Smooth muscle cell of the brain vasculature (primary cell): ENCODE measurements around the gene TBC1D3B.
"Not testable (repeated sequence)": the region's sequence is repeated elsewhere in the genome, so short reads cannot be mapped to it uniquely, and the experiment has no call there.

Experiments used
- DNase-seq: peaks from one replicate; pipeline ENCODE4 v3.0.0-alpha.2; 2012; ENCODE audit warnings: low read depth, low spot score

Gene TBC1D3B

DNA sequence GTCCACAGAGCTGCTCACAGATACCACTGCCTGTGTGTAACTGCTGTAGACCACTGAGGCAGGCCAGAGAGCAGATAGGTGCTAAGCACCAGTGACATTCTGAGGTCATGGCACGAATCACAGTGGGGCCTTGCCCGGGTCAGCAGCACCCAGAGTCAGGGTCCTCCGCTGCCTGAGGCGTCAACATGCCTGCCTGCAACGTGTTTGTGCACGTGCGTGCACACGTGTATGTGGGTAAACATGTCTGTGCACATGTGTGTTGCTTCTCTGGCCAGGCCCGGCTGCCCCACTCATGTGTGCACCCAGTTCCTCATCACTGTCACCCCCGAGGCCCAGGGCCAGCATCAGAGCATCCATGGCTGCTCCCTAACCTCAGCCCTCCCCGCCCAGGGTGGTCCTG lies at the start of gene TBC1D3B:
TSS of gene TBC1D3B (minus strand) at position 101 of the 400 bp plus-strand sequence. CDS start 1,586 bp downstream, outside the sequence.
- not testable (repeated sequence) for DNase-seq

GRCh38 chr17:36222967-36223366 lies 46.5 kb upstream of the TBC1D3B start:
- not testable (repeated sequence) for DNase-seq

DNA sequence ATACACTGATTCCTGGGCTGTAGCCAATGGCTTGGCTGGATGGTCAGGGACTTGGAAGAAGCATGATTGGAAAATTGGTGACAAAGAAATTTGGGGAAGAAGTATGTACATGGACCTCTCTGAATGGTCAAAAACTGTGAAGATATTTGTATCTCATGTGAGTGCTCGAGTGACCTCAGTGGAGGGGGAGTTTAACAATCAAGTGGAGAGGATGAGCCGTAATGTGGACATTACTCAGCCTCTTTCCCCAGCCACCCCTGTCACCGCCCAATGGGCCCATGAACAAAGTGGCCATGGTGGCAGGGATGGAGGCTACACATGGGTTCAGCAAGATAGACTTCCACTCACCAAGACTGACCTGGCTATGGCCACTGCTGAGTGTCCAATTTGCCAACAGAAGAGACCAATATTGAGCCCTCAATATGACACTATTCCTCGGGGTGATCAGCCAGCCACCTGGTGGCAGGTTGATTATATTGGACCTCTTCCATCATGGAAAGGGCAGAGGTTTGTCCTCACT lies 45.2 kb upstream of the TBC1D3B start:
- not testable (repeated sequence) for DNase-seq

GRCh38 chr17:36220737-36221580 lies 44.5 kb upstream of the TBC1D3B start:
- DNase-seq = not testable (repeated sequence)

- not testable (repeated sequence) for DNase-seq
Observed at GRCh38 chr17:36219556-36219955, 43.1 kb upstream of the TBC1D3B start.

DNA sequence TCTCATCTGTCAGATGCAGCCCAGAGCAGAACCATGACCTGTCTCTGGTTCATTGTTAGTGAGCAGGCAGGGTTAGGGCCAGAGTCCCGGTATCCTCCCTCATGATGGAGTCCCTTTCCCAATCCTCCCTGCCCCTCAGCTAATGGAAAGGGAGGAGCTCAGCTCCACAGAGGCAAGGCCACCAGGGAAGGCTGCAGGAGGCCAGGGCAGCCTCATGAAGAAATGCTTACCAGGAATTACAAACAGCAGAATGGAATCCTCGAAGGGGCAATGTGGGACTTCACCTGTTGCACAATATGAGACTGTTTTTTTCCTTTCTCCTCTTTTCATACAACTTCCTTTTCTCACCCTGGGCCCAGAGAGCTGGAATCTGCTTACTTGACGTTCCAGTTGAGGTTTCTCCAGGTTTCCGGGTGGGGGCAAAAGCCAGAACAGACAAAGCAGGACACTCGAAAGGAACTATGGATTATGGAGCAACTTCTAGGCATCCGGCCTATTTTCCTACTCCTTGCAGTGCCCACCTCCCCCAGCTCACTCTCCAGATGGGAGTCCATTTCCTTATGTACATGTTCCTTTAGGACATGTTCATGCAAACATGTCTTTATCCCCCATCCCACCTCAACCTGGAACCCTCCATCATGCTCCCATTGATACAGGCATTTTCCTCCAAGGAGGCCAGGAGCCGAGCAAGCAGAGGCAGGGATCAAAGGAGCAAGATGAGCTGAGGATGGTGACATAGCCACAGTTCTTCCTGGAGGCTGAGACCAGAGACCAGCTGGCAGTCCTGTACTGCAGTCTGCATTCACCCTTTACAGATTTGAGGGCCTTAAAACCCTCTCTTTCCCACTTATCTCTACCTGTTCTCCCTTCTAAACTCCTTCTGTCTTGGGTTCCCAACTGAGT lies 39.2 kb upstream of the TBC1D3B start:
- not testable (repeated sequence) for DNase-seq

DNA sequence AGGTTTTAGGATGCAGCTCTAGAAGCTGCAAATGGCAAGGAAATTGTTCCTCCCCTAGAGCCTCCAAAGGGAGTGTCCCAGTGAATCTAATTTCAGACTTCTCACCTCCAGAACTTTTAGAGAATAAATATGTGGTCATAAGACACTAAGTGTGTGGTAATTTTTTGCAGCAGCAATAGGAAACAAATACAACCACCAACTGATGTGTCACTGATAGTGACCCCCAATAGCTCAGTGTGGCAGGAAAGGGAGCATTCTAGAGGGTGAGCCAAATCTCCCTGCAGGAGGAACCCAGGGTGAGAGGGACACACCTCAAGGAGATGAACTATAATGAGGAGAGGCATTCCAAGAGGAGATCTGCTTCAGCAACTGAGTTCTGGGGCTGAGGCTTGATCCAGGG lies 38.5 kb upstream of the TBC1D3B start:
- DNase-seq = no peak

GRCh38 chr17:36213695-36214094 lies 37.3 kb upstream of the TBC1D3B start:
- no peak for DNase-seq

- DNase-seq = no peak
Observed at GRCh38 chr17:36212966-36213365, 36.5 kb upstream of the TBC1D3B start.

- DNase-seq = no peak
Observed at GRCh38 chr17:36212272-36212605, 35.8 kb upstream of the TBC1D3B start.

DNA sequence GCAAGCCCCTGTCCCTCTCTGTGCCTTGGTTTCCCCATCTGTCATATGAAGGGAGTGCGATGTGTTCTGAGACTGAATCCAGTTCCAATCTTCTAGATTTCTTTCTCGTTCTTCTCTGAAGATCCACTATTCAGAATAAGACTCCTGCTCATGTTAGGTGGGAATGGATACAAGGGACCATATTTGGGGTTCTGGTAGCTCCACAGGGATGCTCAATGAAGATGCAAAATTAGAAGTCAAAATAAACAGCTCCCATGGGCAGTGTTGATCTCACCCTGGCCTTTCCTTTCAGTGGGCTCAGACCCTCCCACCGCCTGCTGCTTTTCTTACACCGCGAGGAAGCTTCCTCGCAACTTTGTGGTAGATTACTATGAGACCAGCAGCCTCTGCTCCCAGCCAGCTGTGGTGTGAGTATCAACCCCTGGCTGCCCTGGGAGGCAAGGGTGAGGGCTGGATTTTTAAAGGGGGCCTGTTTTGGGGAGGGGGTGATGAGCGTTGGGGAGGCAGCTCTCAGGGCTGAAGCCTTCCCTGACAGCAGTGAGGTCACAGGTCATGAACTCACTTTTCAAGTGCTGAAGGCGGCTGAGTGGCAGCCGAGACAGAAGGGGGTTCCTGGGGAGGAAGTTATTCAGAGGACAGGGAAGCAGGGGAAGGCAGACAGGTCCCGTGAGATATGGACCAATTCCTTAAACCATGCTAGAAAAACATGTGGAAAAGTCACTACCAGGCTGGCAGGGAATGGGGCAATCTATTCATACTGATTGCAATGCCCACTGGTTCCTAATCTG lies 35.2 kb upstream of the TBC1D3B start:
- DNase-seq = not testable (repeated sequence)

- not testable (repeated sequence) for DNase-seq
Observed at GRCh38 chr17:36210439-36211211, 34.2 kb upstream of the TBC1D3B start, which contains the start of gene CCL4L2. TSS of gene CCL4L2 (plus strand) at chr17:36211063.

- no peak for DNase-seq
Observed at GRCh38 chr17:36209575-36209974, 33.1 kb upstream of the TBC1D3B start.

DNA sequence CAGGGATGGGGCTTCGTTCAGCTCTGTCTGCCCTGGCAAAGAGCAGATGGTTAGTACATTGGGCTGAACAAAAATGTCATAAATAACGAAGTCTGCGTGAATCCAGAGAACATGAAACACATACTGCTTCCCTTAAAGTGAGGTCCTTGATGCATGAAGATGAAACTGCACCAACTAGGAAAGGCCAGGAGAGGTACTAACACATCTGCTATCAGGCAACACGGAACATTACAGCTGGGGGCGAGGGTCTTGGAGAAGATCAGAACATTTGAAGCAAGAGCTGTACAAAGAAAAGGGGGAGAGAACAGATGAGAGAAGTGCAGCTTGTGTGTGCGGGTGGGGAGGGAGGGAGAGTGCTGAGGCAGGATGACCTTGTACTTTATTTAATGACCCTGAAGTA lies 30.9 kb upstream of the TBC1D3B start:
- DNase-seq = not testable (repeated sequence)

DNA sequence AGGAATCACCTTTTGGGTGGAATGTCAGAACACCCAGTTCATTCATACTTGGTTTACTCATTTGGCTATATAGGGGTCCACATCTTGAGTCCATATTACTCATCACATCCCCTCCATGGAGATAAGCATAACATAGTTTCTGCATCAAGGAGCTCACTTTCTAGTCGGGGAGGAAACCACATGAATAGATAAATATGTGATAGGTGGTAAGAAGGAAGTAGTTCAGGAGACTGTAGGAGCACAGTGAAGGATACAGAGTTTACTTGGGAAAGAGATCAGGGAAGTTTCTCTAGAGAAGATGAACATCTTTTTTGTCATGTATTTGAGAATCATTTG lies 30.0 kb upstream of the TBC1D3B start:
- DNase-seq = not testable (repeated sequence)

GRCh38 chr17:36205637-36206485 lies 29.4 kb upstream of the TBC1D3B start:
- DNase-seq = no peak

DNA sequence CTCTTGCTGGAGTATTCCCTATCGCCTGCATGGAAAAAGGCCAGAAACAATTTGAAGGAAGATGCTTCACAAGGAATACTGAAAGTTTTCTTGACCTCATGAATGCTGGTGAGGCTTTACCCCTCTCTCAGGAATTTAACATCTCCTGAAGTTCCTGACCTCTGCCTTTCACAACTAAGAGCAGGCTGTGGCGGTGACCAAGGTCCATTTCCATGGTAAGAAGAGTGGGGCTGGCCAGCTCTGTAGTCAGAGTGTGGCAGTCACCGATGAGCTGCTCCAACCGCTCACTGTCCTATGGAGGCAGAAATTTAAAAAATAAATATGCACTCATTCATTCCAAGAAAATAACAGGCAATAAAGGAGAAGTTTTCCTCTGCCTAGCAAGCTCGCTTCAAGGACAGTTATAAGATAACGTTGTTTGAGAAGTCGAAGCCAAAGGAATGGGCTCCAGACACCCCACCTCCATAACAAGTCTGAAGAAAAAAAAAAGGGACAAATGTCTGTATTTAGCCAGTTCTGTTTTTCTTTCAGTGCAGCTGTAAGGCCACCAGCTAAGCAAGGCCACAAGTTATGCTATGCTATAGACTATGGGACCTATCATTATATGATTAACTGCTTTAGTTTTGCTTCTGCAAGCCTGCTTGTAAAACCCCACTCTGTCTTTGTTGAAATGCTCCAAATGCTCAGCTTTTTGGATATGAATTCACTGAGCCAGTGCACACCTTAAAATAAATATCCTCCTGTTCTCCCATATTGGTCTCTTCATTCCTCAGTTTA lies 28.5 kb upstream of the TBC1D3B start:
- DNase-seq = no peak

DNA sequence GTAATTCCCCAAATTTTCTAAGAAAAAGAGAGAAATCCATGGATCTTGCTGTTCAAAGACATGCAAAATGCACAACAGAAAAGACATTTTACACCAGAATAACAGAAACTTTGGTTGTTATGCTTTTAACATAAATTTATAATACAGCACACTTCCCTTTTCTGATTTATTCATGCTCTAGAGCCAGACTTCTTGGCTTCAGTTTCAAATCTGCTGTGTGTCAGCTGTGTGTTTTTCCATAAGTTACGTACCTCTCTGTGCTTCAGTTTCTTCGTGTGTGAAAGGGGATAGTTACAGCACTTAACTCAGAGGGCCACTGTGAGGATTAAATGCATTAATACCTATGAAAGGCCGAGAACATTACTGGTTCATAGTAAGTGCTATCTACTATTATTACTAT lies 26.9 kb upstream of the TBC1D3B start:
- DNase-seq = no peak

- DNase-seq = not testable (repeated sequence)
Observed at GRCh38 chr17:36201506-36201905, 25.1 kb upstream of the TBC1D3B start.
